Measurements from ENCODE around the gene SGK1.

DNA sequence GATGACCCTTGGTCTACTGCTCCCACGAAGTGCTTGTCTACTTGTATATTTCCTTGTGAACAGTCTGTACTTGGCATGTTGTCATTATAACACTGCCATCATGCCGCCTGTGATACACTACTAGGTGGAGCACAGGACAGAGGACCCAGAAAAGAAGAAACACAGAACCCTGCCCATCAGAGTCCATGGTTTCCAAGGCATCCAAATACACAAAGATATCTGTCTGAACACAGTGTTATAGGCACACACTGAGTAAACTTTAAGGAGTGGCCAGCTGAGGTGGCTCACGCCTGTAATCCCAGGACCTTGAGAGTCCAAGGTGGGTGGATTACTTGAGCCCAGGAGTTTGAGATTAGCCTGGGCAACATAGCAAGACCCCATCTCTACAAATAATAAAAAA is 155.0 kb downstream of the SGK1 start:
- TF ChIP-seq EP300 (IDR thresholded peaks at IDR 0.05) (no peak), POLR2AphosphoS5 (IDR thresholded peaks at IDR 0.05) (no peak), POLR2A (IDR thresholded peaks at IDR 0.05) (no peak)
- TF ChIP-seq, protein P1, sequence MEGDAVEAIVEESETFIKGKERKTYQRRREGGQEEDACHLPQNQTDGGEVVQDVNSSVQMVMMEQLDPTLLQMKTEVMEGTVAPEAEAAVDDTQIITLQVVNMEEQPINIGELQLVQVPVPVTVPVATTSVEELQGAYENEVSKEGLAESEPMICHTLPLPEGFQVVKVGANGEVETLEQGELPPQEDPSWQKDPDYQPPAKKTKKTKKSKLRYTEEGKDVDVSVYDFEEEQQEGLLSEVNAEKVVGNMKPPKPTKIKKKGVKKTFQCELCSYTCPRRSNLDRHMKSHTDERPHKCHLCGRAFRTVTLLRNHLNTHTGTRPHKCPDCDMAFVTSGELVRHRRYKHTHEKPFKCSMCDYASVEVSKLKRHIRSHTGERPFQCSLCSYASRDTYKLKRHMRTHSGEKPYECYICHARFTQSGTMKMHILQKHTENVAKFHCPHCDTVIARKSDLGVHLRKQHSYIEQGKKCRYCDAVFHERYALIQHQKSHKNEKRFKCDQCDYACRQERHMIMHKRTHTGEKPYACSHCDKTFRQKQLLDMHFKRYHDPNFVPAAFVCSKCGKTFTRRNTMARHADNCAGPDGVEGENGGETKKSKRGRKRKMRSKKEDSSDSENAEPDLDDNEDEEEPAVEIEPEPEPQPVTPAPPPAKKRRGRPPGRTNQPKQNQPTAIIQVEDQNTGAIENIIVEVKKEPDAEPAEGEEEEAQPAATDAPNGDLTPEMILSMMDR (IDR thresholded peaks at IDR 0.05), result no peak
